Testis (tissue), 3 donors: ENCODE data around the gene SIL1. TPM values are rescaled to one million over a fixed set of nuclear protein-coding genes. Genes with fewer than 3 reads are reported as not detected.

Experiments
- DNase-seq: peaks from one replicate; pipeline ENCODE4 v3.0.0-alpha.2; 2019
- H3K27ac ChIP-seq, 2 donors: fragments of 200-600 bp; sonication (generic); one replicate each; pipeline ENCODE4 v1.5.1; 2019
- H3K27me3 ChIP-seq: fragments of 200-600 bp; sonication (generic); one replicate; pipeline ENCODE4 v1.5.1; 2019
- H3K36me3 ChIP-seq: fragments of 200-600 bp; sonication (generic); one replicate; pipeline ENCODE4 v1.5.1; 2017; ENCODE audit warnings: low read depth; ENCODE audit errors: missing control alignments
- H3K4me1 ChIP-seq: fragments of 200-600 bp; sonication (generic); one replicate; pipeline ENCODE4 v1.5.1; 2019
- H3K4me3 ChIP-seq, 2 donors: fragments of 200-600 bp; sonication (generic); one replicate each; pipeline ENCODE4 v1.5.1; 2017 to 2019
- H3K9me3 ChIP-seq: fragments of 200-600 bp; sonication (generic); one replicate; pipeline ENCODE4 v1.5.1; 2017
- CTCF ChIP-seq, 3 experiments: fragments of 450-650 bp in 2 of 3; fragments of 200-600 bp in 1 of 3; sonication (generic) in 1 of 3; IDR thresholded peaks; one replicate each; pipeline ENCODE4 v1.5.1; 2016 to 2019; ENCODE audit warnings: antibody characterized with exemption in 3 of 3, mild to moderate bottlenecking in 2 of 3, moderate library complexity in 1 of 3
- POLR2A ChIP-seq: fragments of 450-650 bp; IDR thresholded peaks from one replicate; pipeline ENCODE4 v1.6.1; 2017; ENCODE audit warnings: antibody characterized with exemption, mild to moderate bottlenecking, moderate library complexity
- WGBS, 2 donors: methylation state at CpG; one replicate each; pipeline ENCODE4 v1.1.5; 2018; 5-methylcytosine and 5-hydroxymethylcytosine counted together
- intact Hi-C: fragments of 100-400 bp; cut with DNase I; formaldehyde crosslinking; loops from one replicate; pipeline ENCODE4 v1.15.1; 2023; ENCODE audit warnings: low total_unique reads
- polyA plus RNA-seq: library from polyadenylated mRNA; stranded (reverse); fragments of 350-450 nt; fragmentation: Illumina TruSeq; extraction: RNeasy Lipid Tissue Mini Kit (QIAGEN cat#74804); gene quantifications from one replicate; pipeline ENCODE4 v1.2.3, GENCODE V29; 2014; ENCODE audit warnings: low read depth, low replicate concordance; ENCODE audit not compliant: insufficient read depth
- total RNA-seq, 2 donors: library from RNA; depleted of rRNA; stranded (reverse); fragments of >200 nt; gene quantifications; one replicate each; pipeline ENCODE4 v1.2.3, GENCODE V29; 2016

The SIL1 gene
- total and polyA plus RNA-seq, 3 donors from 2014 or later = 86.5 to 116 (median 98.2) TPM

- Histone ChIP-seq H3K27me3 (no peaks in the 10 kb centered on the region), H3K9me3 (no peaks in the 10 kb centered on the region), H3K27ac (no peak overlapping the region), H3K4me1 (no peaks in the 10 kb centered on the region), H3K4me3 (no peak overlapping the region), H3K36me3 (no peaks in the 10 kb centered on the region)
- DNase-seq = no peak
- 89 to 93% methylated on average over 4 of the region's 4 CpGs for WGBS, 2 donors
- TF ChIP-seq CTCF (IDR thresholded peaks at IDR 0.05) = no peak
- TF ChIP-seq POLR2A = no peak
- intact Hi-C loops = no loop called here
These were observed 7.0 kb upstream of the SIL1 start for GRCh38 chr5:139205124-139205523.

DNA sequence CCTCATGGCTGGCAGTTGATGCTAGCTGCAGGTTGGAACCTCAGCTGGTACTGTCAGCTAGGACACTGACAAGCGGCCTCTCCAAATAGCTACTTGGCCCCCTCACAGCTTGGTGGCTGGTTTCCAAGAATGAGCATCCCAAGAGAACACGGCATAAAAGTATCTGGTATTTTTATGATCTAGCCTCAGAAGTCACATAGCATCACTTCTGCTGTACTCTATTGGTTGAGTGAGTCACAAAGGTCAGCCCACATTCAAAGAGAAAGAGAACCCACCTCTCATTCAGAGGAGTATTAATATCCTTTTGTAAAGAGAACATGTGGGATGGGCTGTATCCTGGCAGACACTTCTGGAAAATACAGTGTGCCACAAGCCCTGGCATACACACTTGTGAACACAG, 6.0 kb upstream of the SIL1 start:
- no peak for TF ChIP-seq POLR2A
- no peaks in the 10 kb centered on the region for H3K4me1 ChIP-seq
- H3K4me3 ChIP-seq = no peak overlapping the region
- H3K27me3 ChIP-seq = no peaks in the 10 kb centered on the region
- no peak for DNase-seq
- H3K27ac ChIP-seq = no peak overlapping the region
- intact Hi-C loops = no loop called here
- WGBS, 2 donors = 59 to 81% methylated on average over 2 of the region's 2 CpGs
- H3K36me3 ChIP-seq = no peaks in the 10 kb centered on the region
- no peaks in the 10 kb centered on the region for H3K9me3 ChIP-seq

DNA sequence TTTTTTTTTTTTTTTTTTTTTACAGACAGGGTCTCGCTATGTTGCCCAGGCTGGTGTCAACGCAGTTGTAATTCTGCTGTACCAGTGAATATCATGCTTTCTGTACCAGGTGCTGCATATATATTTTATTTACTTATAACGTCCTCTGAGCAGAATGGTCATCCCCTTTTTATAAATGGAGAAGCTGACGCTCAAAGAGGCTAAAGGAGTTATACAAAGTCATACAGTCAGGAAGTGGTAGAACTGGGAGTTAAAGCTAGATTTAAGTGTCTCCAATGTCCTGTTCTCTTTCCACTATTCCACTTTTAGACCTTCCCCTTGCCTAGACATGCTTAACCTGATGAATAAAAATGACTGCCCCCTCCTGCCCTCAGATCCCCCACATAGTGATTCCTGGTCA, 1.2 kb upstream of the SIL1 start:
- WGBS, 2 donors = 86 to 96% methylated on average over 4 of the region's 4 CpGs
- intact Hi-C loops = no loop called here

DNA sequence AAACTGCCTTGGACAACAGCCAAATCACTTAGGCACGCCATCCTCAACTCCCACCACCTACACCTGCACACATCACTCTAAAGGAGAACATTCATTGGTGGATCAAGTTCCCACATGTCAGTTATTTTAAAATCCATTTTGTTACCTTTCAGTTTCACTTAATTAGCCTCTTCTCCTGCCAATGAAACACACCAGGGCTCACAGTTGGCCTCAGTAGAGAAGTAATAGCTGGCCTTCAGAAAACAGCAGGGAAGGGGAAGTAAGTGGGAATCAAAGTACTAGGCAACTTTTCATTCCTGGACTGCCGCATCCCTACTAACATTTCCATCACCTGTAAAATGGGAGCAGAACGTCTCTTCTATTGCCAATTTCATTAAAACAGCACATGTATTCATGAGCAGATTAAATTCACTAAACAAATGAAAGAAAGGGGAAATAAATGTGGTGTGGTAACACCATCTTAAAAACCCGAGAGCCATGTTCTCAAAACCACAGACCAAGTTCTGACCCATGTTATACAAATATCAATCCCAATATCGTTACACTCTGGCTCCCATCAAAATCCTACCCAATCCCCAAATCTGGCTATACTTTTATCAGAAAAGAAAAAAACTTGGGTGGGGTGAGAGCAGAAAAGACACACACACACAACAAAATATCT, 1.7 kb downstream of the SIL1 start:
- intact Hi-C loops = no loop called here
- no peak for DNase-seq
- no peaks in the 10 kb centered on the region for H3K9me3 ChIP-seq
- H3K4me1 ChIP-seq = peaks cover 12% of the 10 kb centered on the region
- TF ChIP-seq CTCF (IDR thresholded peaks at IDR 0.05) (no peak), POLR2A (no peak)
- H3K36me3 ChIP-seq = no peaks in the 10 kb centered on the region
- no peak overlapping the region for H3K4me3 ChIP-seq
- H3K27me3 ChIP-seq = no peaks in the 10 kb centered on the region
- peak overlapping the region in 1 of 2 donors; percentile 45 for H3K27ac ChIP-seq
- WGBS, 2 donors = 78 to 87% methylated on average over 5 of the region's 5 CpGs

More for the DNA sequence above, 1.2 kb upstream of the SIL1 start:
- Histone ChIP-seq H3K36me3 (no peaks in the 10 kb centered on the region), H3K9me3 (no peaks in the 10 kb centered on the region), H3K27ac (no peak overlapping the region), H3K27me3 (no peaks in the 10 kb centered on the region), H3K4me3 (no peak overlapping the region), H3K4me1 (peaks cover 12% of the 10 kb centered on the region)
- no peak for DNase-seq
- TF ChIP-seq CTCF (IDR thresholded peaks at IDR 0.05) (no peak), POLR2A (no peak)

- Histone ChIP-seq H3K27me3 (no peaks in the 10 kb centered on the region), H3K36me3 (no peaks in the 10 kb centered on the region), H3K4me1 (peaks cover 12% of the 10 kb centered on the region), H3K9me3 (no peaks in the 10 kb centered on the region), H3K4me3 (no peak overlapping the region), H3K27ac (no peak overlapping the region)
- TF ChIP-seq CTCF (IDR thresholded peaks at IDR 0.05) = no peak
- TF ChIP-seq POLR2A = no peak
- DNase-seq = no peak
- 89 to 94% methylated on average over 3 of the region's 3 CpGs for WGBS, 2 donors
- intact Hi-C loops = no loop called here
These were observed 3.7 kb downstream of the SIL1 start for GRCh38 chr5:139194486-139194885.
